ENCODE data around the gene CACNA1C.

DNA sequence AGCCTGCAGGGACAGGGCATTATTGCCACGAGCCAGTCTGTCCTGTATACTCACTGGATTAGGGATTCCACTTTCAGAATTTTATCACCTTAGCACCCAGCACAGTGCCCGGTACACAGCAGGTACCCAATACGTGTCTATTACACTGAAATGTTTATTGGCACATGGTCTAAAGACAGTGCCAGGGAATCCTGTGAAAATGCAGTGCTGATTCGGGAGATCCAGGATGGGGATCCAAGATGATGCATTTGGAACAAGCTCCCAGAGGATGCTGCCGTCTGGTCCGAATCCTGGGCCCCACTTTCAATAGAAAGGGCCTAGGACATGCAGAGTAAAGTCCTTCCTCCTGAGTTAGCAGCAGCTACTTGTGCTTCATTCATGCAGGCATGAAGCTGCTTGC lies 230.7 kb downstream of the CACNA1C start:
- TF ChIP-seq, protein P1, sequence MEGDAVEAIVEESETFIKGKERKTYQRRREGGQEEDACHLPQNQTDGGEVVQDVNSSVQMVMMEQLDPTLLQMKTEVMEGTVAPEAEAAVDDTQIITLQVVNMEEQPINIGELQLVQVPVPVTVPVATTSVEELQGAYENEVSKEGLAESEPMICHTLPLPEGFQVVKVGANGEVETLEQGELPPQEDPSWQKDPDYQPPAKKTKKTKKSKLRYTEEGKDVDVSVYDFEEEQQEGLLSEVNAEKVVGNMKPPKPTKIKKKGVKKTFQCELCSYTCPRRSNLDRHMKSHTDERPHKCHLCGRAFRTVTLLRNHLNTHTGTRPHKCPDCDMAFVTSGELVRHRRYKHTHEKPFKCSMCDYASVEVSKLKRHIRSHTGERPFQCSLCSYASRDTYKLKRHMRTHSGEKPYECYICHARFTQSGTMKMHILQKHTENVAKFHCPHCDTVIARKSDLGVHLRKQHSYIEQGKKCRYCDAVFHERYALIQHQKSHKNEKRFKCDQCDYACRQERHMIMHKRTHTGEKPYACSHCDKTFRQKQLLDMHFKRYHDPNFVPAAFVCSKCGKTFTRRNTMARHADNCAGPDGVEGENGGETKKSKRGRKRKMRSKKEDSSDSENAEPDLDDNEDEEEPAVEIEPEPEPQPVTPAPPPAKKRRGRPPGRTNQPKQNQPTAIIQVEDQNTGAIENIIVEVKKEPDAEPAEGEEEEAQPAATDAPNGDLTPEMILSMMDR (IDR thresholded peaks at IDR 0.05) = no peak
- no peak for TF ChIP-seq POLR2AphosphoS5 (IDR thresholded peaks at IDR 0.05)
- no peak for TF ChIP-seq POLR2A (IDR thresholded peaks at IDR 0.05)
